Mesenteric fat pad (tissue), 1 donor: ENCODE measurements around the gene PCSK5. TPM values are rescaled to one million over a fixed set of nuclear protein-coding genes. Genes with fewer than 3 reads are reported as not detected.

Source experiments
- DNase-seq: peaks from one replicate; pipeline ENCODE4 v3.0.0-alpha.2; 2020; ENCODE audit warnings: low spot score
- total RNA-seq: library from RNA; stranded (reverse); fragmentation: NEBNext Ultra II Directional; extraction: Animal tissue kit (Norgen Biotek cat#: 25700); gene quantifications from one replicate; pipeline ENCODE4 v1.2.1, GENCODE V29; 2021
- donor health status: DM: yes; HTN: yes; CAD: no.

The PCSK5 gene
- total RNA-seq, 1 donor from 2014 or later = 79.6 TPM

DNA sequence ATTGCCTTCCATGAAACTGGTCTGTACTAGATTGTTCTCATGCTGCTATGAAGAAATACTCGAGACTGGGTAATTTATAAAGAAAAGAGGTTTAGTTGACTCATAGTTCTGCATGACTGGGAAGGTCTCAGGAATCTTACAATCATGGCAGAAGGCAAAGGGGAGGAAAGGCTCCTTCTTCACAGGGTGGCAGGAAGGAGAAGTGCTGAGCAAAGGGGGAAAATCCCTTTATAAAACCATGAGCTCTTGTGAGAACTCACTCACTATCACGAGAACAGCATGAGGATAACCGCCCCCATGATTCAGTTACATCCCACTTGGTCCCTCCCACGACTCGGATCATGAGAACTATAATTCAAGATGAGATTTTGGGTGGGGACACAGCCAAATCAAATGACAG lies 340.5 kb downstream of the PCSK5 start:
- no peak for DNase-seq

DNA sequence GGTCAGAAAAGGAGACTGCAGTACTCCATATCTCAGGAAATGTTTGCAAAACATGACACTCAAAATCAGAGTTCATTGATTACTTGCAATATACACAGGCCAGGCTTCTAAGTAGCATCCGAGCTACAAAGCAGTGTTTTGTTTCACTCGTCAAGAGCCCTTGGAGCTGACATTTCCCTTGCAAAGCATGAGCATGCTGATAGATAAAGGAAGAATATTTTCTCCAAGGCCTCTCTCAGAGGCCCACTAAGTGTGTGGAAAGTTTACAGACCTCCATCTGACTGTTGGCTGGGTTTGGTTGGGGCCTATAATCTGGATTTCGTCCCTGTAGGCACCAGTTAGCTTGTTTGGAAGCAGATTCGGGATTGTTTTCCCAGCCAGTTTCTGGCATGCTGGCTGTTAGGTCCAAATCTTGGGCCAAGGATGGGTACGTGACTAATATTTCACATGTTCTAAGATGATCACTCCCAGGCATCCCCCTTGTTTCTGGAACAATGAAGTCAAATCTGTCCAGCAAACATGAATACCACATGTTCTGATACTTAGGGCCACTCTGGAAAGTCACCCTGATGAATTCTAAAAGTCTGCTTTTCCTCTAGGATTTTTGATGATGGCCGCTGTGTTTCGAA lies 342.5 kb downstream of the PCSK5 start:
- no peak for DNase-seq

DNA sequence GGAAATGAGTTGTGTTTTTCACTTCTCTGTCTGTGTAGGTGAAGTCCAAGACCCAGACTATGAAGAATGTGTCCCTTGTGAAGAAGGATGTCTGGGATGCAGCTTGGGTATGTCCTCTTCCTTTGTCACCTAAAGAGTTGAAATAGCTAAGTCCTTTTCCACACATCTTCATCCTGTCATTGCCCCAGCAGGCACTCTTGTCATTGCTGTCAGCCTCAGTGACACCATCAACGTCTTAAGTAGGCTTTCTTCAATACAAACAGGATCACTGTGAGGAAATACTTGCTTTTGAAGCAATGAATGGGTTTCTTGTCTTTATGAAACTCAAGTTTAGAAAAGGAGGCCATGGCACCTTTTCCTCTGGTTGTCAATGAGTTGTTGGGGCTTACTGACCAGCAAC lies 350.1 kb downstream of the PCSK5 start:
- no peak for DNase-seq

DNA sequence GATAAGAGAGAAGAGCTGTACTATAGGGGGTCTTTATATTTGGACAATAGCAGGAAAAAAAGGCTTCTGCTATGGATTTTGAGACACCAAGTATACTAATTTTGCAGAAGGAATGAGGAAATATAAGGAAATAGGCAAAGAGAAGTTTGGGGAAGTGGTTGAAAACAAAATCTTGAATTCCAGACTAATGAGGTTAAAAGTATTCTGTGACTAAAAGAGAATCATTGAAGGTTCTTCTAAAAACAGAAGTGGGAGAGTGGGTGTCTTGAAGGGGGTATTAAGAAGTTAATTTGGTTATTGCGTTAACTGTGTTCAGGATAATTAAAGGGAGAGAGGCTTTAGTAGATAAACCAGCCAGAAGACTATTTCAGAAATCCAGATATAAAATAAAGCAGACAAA lies 355.0 kb downstream of the PCSK5 start:
- no peak for DNase-seq

DNA sequence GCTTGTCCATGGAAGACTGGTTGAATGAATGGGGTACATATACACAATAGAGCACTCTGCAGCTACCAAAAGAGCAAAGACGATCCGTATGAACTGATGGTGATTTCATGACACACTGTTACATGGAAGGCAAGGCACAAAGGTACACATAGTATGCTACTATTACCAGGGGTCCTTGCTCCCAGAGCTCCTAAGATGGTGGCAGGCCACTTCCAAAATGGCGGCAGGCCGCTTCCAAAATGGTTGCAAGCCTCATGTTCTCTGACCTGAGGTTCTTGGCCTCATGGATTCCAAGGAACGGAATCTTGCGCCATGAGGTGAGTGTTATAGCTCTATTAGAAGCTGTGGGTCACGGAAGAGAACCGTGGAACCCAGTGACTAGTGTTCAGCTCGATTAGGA lies 356.2 kb downstream of the PCSK5 start:
- DNase-seq = no peak

DNA sequence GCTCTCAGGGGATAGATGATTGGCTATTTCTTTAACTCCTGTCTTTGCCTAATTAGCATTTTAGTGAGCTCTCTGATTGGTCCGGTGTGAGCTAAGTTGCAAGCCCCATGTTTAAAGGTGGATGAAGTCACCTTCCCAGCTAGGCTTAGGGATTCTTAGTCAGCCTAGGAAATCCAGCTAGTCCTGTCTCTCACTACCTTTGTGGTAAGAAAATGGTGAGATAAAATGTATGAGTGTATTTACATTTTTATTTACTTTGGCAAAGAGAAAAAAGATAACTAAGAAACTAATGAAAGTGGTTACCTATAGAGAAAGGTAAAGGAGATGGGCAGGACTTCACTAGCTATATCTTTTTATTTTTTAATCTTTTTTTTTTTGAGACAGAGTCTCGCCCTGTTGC lies 357.0 kb downstream of the PCSK5 start:
- DNase-seq = no peak

DNA sequence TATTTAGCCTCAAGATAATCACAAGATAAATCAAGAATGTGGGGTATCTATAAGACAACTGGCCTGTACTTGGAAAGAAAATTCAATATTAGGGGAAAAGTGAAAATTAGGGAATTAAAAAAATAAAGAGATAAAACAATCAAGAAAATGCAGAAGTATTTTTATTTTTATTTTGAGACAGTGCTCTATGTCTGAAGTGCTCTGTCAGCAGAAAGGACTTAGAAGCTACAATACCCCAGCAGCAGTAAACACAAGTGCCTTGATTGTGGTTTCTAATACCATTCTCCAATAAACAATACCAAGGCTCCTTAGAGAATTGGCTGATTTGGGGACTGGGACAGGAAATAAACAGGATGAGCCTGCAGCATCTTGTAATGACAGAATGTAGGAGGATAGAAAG lies 358.8 kb downstream of the PCSK5 start:
- DNase-seq = no peak

DNA sequence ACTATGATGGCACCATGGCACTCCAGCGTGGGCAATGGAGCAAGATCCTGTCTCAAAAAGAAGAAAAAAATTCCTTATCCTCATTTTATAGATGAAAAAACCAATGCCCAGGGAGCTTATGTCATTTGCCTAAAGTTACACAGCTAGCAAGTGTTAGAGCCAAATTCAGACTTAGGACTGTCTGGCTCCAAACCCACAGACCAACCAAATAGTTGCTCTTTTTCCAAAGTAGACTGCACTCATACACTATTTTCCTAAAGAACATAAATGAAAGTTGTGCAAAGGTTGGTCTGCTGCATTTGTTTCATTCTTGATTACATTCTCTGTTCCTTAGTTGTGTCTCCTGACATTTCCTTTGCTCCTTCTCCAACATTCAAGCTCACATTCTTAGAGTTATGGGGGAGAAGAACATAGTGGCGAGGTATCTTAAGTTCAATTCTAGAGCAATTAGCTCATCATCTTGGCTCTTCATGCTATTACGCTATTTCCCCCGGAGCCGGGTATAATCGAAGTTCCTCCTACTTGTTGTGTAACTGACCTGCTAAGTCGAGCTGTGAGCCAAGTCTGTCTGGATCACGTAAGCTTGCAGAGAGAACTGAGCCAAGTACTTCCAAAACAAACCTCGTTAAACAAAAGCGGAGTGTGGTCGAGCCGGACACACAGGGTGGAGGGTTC lies 365.4 kb downstream of the PCSK5 start:
- no peak for DNase-seq

DNA sequence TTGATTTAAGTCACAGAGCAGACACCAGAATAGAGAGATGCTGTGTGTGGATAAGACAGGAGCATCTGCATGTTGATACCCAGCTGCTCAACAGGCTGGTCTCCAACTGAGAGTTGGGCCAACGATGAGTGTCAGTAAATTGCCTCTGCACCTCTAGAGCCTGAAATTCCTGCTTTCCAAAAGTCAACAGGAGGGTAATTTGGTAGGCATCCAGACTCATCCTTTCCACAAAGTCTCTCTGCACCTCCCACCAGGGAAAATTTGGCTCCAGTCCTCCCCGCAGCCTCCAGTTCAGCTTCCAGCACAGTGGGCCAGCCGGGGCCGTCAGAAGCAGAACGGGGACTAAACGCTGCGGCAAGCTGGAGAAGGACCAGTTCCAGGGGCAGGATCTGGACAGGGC lies 366.8 kb downstream of the PCSK5 start:
- DNase-seq = no peak

DNA sequence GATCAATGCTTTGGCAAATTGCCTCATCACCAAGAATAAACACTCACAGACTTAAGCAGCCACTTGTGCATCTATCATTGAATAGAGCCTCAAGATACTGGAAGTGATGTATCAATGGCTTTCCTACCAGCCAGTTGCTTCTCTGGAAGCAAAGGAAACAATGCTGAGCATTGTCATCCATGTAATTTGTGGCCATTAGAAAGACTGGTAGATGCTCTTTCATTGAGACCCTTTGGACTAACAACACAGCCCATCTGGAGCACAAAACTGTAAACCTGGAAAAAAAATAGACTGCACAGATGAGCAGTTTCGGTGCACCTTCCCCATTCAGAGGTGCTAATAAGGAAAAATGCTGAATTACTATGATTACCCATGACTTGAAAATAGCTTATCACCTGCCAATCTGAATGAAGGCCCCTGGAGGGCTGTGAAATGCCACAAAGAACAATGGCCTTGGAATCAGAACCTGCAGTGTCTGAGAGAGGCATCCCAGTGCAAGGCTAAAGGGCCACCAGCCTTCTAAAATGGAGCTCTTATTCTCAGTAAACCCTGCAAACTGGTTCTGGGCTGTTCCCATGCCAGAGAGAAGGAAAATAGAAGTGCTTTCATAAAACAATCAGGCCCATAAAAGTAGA lies 376.3 kb downstream of the PCSK5 start:
- DNase-seq = no peak

DNA sequence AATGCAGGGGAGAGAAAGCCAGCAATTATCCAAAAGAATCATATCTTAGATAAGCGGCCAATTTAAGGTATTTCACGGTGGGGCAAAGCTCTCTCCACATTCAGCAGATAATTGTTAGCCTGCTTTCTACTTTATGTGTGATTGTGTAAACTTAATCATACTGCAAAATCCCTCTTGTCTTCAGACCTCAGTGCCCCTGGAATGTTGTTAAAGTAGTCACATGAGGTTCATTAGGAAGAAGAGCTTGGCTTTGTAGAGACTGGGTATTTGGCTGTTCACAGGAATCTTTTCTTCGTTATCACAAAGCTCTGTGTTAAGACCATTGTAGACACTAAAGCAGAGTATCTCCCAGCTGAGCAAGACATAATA lies 376.8 kb downstream of the PCSK5 start:
- DNase-seq = no peak

DNA sequence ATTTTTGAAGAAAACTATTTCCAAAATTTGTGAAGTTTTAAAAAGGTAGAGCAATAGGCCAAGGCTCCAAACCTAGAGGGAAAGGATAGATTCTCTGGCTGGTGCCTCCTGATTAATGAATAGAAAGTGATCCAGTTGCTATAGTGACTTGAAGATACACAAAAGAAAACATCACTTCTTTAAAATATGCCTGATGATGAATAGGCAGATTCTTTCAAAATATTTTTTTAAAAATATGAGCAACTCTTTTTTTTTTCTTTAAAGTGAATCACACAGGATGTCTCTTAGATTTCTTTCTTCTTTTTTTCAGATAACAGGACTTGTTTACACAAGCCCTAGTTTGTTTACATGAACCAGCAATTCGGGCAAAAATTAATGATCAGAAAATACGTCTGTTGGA lies 379.3 kb downstream of the PCSK5 start:
- DNase-seq = no peak

DNA sequence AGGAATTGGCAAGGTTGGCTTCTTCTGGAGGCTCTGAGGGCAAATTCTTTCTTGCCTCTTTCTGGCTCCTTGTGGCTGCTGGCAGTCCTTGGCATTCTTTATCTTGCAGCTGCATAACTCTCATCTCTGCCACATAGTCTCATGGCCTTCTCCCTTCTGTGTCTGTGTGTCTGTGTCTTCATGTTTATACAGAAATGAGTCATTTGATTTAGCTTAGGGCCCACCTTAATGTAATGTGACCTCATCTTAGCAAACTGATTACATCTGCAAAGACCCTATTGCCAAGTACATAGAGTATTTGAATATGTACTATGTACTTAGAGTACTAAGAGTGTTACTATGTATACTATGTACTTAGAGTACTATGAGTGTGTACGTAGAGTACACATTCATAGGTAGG lies 381.3 kb downstream of the PCSK5 start:
- no peak for DNase-seq

DNA sequence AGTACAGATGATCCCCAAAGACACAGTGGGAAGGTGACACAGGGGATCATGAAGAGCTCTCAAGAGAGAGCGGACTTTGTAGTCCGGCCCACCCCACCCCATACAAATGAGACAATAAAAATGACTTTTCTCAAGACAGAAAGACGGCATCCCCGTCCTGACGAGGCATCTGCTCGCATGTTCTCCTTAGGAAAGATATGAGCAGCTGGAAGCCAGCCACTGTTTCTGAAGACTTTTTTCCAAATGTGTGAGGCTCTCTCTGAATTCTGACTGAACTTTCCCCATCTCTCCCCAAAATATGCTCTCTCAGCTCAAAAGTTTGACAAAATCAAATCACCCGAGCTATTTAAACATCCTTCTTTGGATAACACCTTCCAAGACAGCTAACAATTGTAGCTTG lies 398.6 kb downstream of the PCSK5 start:
- no peak for DNase-seq

DNA sequence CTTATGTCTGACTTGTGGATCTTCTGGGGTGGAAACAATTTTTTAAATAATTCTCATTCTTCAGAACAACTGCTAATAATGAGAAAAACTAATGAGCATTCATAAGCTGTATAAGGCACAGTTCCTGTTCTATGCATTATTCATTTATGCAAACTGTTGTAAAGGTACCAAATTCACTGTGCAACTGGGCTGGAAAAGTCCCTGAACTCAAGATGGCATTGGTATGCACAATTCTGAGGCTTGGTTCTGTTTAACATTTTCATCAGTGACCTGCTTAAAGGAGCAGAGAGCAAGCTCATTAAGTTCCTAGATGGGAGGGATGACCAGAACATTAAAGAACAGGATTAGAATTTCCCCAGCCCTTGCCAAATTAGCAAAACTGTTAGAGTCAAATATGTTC lies 399.2 kb downstream of the PCSK5 start:
- DNase-seq = no peak

DNA sequence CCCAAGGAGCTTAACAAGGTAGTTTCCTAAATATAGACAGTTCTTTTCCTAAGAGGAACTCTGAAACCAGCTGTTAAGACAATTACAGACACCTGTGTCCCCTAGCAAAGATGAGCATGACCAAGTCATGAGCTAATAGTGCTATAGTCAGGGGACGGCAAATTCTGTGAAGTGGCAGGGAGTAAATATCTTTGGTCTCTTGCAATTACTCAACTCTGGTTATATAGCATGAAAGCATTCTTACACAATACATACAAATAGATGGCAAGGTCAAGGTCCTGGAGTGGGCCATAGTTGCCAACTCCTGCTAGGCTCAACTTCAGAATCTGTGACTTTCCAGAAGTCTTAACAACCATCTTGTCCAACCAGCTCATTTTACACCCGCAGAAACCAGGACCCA lies 400.1 kb downstream of the PCSK5 start:
- DNase-seq = no peak

DNA sequence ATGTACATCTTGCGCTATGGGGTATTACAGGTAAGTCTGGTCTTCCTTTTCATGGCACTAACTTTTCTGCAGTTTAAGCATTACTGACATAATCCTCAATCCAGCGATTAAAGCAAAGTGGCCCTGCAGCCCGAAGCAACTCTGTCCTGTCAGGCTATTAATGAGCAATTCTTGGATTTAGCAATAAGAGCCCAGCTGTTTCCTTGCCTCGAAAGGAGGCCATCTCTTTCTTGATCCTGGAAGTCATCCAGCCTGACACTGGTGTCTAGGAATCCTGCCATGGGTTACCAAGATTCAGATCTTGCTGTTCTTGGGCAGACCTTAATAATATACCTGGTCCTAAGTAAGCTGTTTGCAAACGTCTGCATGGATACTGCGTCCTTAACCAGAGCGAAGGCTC lies 401.8 kb downstream of the PCSK5 start:
- DNase-seq = no peak

DNA sequence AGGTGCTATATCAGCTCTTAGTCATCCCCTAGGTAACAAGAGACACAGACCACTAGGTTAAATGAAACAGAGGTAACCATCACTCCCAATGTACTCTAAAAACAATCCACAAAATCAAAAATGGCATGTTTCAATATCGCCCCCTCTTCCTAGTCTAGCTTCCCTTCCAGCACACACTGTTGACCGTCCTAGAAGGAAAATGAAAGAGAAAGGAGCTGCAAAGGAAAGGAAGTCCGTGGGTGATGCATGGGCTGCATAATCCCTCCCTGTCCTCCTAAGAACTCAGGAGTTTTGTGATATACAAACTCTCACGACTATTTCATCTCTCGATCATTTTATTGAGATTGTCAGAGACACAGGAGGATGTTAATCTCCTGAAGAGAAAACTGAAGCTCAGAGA lies 402.2 kb downstream of the PCSK5 start:
- DNase-seq = no peak

DNA sequence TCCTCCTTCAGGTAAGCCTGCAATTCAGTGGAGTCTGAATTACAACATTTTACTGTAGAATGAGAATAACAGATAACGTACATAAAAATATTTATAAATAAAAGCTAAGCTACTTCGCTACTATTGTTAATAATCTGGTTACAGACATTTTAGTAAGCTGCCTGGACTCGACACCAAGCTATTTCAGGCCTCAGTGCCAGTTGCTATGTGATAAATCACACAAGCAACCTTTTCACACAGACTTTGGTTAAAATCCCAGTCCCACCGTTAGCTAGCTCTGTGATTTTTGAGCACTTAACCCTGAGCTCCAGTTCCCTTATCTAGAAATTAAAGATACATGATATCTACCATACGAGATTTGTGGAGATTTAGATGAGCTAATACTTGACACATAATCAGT lies 403.8 kb downstream of the PCSK5 start:
- DNase-seq = no peak

DNA sequence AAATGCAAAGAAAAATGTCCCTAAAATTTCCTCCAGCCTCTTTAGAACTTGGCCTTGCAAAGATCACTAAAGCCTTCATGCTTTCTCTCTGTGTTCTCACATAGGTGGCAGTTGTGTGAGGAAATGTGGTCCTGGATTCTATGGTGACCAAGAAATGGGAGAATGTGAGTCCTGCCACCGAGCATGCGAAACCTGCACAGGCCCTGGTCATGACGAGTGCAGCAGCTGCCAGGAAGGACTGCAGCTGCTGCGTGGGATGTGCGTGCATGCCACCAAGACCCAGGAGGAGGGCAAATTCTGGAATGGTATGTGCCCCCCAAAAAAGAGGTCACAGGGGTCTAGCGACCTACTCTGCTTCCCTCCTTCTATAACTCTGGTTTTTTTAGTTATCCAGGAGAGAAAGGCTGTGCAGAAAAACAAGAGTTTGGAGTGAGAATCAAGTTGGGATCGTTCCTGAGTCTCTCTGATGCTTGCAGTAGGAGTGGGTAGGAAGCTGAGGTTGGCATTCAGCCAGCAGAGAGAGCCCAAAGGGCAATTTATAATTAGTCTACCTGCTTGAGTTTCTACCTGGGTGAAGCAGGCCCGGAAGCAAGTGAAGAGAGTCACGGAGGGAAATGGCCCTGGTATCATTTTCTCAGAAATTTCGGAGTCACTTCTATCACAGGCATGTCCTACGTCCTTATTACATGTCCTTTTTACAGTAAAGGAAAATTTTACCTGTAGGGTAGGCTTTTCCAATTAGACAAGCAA lies 406.3 kb downstream of the PCSK5 start:
- DNase-seq = no peak

DNA sequence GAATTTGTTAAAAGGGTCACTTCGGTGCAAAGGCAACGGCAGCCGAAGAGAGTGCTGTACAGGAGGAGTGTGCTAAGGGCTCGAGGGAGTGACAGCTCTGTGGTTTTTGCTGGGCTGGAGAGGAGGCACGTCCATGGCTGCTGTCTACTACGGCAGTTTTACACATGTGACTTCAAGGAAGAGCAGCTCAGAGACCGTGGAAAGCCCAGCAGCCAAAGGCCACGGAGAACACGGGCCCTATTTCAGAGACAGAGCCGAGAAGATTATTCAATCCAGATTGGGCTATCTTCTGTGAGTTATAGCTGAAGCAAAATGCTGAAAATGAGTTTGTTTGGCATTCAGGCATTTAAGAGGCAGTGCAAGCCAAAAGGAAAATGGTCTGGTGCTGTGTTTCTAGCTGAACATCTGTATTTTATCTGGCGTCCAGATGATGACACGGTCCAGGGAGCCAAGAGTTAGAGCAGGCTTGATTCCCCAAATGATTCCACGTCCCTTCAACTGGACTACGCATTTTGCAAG lies 407.3 kb downstream of the PCSK5 start:
- no peak for DNase-seq

DNA sequence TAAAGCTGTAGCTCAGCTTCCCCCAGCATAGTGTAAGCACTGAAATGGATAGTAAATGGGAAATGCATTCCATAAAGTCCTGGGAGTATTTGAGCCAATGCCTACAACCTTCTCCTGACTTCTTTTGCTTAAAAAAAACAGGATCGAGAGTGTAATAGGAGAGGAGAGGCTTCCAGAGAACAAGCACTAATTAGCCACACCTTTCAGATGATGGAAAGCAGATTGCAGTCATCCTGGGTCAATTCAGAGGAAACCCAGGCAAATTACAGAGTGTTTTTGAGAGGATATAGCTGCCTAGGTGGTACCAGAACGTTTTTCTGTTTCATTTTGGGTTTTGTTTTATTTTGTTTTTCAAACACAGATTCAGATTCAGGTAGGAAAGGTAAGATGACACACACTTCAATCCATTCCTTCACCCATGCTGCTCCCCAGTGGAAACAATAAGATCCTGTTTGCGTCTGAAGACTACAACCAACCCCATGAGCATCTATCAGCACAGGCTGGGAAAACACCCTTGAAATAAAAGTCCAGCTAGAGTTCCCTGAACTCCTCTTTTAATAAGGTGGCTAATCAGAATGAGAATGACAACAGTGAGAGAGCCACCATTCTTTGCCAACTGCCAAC lies 408.2 kb downstream of the PCSK5 start:
- DNase-seq = no peak
